ENCODE data around the gene RAP1GAP.

GRCh38 chr1:21637514-21637913 lies 31.6 kb downstream of the RAP1GAP start:
- no peak for TF ChIP-seq HMG20A (CRISPR knock-in tag; IDR thresholded peaks at IDR 0.05; ENCODE audit: borderline replicate concordance)
- TF ChIP-seq POLR2A (IDR thresholded peaks at IDR 0.05; ENCODE audit: insufficient read depth in 1 of 2, low read depth in 2 of 2, low read length in 2 of 2) = no peak
- TF ChIP-seq, protein P1, sequence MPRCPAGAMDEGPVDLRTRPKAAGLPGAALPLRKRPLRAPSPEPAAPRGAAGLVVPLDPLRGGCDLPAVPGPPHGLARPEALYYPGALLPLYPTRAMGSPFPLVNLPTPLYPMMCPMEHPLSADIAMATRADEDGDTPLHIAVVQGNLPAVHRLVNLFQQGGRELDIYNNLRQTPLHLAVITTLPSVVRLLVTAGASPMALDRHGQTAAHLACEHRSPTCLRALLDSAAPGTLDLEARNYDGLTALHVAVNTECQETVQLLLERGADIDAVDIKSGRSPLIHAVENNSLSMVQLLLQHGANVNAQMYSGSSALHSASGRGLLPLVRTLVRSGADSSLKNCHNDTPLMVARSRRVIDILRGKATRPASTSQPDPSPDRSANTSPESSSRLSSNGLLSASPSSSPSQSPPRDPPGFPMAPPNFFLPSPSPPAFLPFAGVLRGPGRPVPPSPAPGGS (CRISPR knock-in tag; IDR thresholded peaks at IDR 0.05) = no peak
- TF ChIP-seq TCF7L2 (IDR thresholded peaks at IDR 0.05; ENCODE audit: low read depth, low read length) = no peak
- no peak for TF ChIP-seq ARHGAP35 (CRISPR knock-in tag; IDR thresholded peaks at IDR 0.05; ENCODE audit: borderline replicate concordance)
- TF ChIP-seq, protein P2, sequence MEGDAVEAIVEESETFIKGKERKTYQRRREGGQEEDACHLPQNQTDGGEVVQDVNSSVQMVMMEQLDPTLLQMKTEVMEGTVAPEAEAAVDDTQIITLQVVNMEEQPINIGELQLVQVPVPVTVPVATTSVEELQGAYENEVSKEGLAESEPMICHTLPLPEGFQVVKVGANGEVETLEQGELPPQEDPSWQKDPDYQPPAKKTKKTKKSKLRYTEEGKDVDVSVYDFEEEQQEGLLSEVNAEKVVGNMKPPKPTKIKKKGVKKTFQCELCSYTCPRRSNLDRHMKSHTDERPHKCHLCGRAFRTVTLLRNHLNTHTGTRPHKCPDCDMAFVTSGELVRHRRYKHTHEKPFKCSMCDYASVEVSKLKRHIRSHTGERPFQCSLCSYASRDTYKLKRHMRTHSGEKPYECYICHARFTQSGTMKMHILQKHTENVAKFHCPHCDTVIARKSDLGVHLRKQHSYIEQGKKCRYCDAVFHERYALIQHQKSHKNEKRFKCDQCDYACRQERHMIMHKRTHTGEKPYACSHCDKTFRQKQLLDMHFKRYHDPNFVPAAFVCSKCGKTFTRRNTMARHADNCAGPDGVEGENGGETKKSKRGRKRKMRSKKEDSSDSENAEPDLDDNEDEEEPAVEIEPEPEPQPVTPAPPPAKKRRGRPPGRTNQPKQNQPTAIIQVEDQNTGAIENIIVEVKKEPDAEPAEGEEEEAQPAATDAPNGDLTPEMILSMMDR (CRISPR knock-in tag; IDR thresholded peaks at IDR 0.05) = no peak
- no peak for TF ChIP-seq CAMTA2 (CRISPR knock-in tag; IDR thresholded peaks at IDR 0.05; ENCODE audit: borderline replicate concordance)
- TF ChIP-seq, protein P3, sequence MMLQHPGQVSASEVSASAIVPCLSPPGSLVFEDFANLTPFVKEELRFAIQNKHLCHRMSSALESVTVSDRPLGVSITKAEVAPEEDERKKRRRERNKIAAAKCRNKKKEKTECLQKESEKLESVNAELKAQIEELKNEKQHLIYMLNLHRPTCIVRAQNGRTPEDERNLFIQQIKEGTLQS (CRISPR knock-in tag; IDR thresholded peaks at IDR 0.05) = no peak

Measured in HepG2 (cell line).